Neutrophil (primary cell): ENCODE data around the gene TIMD4.
"Not testable (repeated sequence)": the region's sequence is repeated elsewhere in the genome, so short reads cannot be mapped to it uniquely, and the experiment has no call there.

ENCODE experiments used
- H3K27ac ChIP-seq: fragments of 200-600 bp; sonication (generic); 2 replicates; pipeline ENCODE4 v1.5.1; 2016; ENCODE audit warnings: mild to moderate bottlenecking, moderate library complexity
- H3K27me3 ChIP-seq: fragments of 200-600 bp; sonication (generic); 2 replicates; pipeline ENCODE4 v1.6.0; 2016; ENCODE audit warnings: mild to moderate bottlenecking
- H3K36me3 ChIP-seq: fragments of 200-600 bp; sonication (generic); 2 replicates; pipeline ENCODE4 v1.5.1; 2017
- H3K4me1 ChIP-seq, 2 experiments: fragments of 200-600 bp in 1 of 2; sonication (generic) in 1 of 2; 1 replicate in 1 of 2; 2 replicates in 1 of 2; pipeline versions ENCODE4 v1.5.1 to v1.6.1; 2013 to 2016; ENCODE audit warnings: low read depth in 1 of 2, low read length in 1 of 2, mild to moderate bottlenecking in 1 of 2, moderate library complexity in 1 of 2; ENCODE audit not compliant: control insufficient read depth in 1 of 2, insufficient read depth in 1 of 2
- H3K4me3 ChIP-seq, 2 experiments: fragments of 200-600 bp in 1 of 2; sonication (generic) in 1 of 2; 1 replicate in 1 of 2; 2 replicates in 1 of 2; pipeline ENCODE4 v1.5.1; 2013 to 2016; ENCODE audit warnings: low read depth in 1 of 2, low read length in 1 of 2, mild to moderate bottlenecking in 1 of 2, moderate library complexity in 1 of 2
- H3K9me3 ChIP-seq: fragments of 200-600 bp; sonication (generic); 2 replicates; pipeline ENCODE4 v1.5.1; 2016
- TF ChIP-seq, protein P1 (sequence below): fragments of 200-600 bp; sonication (generic); IDR thresholded peaks from 2 replicates; pipeline ENCODE4 v1.5.1; 2016; ENCODE audit warnings: antibody characterized with exemption

Gene TIMD4

DNA sequence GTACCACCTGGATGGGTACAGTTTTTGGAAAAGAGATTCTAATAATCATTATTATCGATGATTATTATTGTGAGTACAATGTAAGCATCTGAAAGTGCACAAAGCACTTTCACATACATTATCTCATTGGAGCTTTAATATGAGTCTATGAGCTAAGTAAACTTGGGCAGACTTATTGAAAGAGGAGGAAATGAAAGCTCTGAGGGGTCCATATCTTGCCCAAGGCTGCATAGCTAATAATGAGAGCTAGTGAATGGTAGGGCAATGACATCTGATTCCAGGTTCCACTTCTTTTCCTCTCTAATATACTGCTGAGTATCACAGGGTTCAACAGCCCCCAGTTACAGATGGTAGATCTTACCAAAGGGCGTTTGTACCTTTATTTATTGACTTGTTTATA, 26.1 kb downstream of the TIMD4 start:
- Histone ChIP-seq H3K36me3 (no peaks in the 10 kb centered on the region), H3K27me3 (no peaks in the 10 kb centered on the region), H3K4me1 (no peaks in the 10 kb centered on the region), H3K27ac (no peak overlapping the region), H3K4me3 (no peak overlapping the region), H3K9me3 (no peaks in the 10 kb centered on the region)
- TF ChIP-seq, protein P1, sequence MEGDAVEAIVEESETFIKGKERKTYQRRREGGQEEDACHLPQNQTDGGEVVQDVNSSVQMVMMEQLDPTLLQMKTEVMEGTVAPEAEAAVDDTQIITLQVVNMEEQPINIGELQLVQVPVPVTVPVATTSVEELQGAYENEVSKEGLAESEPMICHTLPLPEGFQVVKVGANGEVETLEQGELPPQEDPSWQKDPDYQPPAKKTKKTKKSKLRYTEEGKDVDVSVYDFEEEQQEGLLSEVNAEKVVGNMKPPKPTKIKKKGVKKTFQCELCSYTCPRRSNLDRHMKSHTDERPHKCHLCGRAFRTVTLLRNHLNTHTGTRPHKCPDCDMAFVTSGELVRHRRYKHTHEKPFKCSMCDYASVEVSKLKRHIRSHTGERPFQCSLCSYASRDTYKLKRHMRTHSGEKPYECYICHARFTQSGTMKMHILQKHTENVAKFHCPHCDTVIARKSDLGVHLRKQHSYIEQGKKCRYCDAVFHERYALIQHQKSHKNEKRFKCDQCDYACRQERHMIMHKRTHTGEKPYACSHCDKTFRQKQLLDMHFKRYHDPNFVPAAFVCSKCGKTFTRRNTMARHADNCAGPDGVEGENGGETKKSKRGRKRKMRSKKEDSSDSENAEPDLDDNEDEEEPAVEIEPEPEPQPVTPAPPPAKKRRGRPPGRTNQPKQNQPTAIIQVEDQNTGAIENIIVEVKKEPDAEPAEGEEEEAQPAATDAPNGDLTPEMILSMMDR: no peak

DNA sequence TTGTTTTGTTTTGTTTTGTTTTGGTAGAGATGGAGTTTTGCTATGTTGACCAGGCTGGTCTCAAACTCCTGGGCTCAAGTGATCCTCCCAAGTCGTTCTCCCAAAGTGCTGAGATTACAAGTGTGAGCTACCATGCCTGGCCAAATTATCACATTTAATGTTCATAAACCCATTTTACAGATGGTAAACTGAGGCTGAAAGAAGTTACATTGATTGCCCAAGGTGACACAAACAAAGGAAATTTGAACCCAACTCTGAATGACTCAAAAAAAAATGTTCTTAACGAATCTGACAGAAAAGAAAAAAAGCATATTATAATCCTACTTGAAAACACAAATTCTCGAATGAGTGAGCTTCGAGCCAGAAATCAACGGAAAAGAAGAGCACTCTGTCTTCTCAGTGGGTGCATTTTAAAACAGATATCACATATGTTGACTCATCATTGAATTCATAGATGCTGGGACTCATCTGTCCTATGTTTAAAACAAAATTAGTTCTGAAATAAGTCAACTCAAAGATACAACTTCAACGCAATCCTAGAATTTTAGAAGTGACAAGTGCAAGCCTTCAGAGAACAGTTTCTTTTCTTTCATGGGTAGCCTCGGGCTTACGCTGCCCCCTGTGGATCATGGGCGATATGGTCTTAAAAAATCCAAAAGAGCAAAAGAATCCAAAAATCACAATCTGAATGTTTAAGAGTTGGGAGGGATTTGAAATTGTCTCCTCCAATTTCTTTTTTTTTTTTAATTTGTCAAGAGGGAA, 28.4 kb downstream of the TIMD4 start:
- Histone ChIP-seq H3K27ac (no peak overlapping the region), H3K4me3 (no peak overlapping the region), H3K36me3 (no peaks in the 10 kb centered on the region), H3K4me1 (no peaks in the 10 kb centered on the region), H3K9me3 (no peaks in the 10 kb centered on the region), H3K27me3 (no peaks in the 10 kb centered on the region)
- TF ChIP-seq, protein P1: no peak

DNA sequence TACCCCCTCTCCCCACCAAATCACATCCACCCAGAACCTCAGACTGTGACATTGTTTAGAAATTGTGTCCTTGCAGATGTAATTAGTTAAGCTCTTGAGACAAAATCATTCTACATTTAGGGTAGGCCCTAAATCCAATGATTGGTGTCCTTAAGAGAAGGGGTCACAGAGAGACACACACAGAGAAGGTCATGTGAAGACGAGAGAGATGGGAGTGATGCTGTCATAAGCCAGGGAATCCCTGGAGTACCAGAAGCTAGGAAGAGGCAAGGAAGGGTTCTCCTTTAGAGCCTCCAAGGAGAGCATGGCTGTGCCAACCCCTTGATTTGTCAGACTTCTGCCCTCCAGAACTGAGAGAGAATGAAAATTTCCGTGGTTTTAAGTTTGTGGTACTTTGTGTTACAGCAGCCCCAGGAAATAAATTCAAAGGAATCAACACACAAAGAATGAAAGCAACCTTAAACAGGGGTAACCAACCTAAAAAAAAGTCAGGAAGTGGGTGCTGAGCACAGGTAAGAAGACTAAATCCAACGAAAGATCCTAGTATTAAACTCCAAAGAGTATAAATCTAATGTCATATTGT, 33.6 kb downstream of the TIMD4 start:
- H3K4me1 ChIP-seq: no peaks in the 10 kb centered on the region
- no peaks in the 10 kb centered on the region for H3K36me3 ChIP-seq
- no peak overlapping the region for H3K27ac ChIP-seq
- H3K4me3 ChIP-seq: no peak overlapping the region
- TF ChIP-seq, protein P1: no peak
- H3K27me3 ChIP-seq: no peaks in the 10 kb centered on the region
- H3K9me3 ChIP-seq: no peaks in the 10 kb centered on the region

DNA sequence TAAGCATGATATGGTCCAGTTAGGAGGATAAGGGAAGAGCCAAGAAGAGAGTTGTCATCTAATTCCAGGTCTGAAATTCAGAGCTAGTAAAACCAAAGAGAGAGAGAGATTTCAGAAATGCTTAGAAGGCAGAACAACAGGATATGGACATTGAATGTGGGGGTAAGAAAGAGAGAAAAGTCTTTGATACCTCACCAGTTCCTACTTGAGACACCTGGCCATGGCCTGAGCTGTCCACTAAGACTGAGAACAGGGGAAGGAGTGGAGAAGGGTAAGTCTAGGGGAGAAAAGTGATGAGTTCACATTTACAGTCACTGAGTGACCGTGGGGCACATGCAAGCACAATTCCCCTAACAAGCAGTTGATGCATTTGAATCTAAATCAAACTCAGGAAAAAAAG, 35.5 kb downstream of the TIMD4 start:
- no peak overlapping the region for H3K27ac ChIP-seq
- no peaks in the 10 kb centered on the region for H3K9me3 ChIP-seq
- TF ChIP-seq, protein P1: no peak
- H3K27me3 ChIP-seq: no peaks in the 10 kb centered on the region
- H3K4me3 ChIP-seq: no peak overlapping the region
- no peaks in the 10 kb centered on the region for H3K4me1 ChIP-seq
- no peaks in the 10 kb centered on the region for H3K36me3 ChIP-seq

DNA sequence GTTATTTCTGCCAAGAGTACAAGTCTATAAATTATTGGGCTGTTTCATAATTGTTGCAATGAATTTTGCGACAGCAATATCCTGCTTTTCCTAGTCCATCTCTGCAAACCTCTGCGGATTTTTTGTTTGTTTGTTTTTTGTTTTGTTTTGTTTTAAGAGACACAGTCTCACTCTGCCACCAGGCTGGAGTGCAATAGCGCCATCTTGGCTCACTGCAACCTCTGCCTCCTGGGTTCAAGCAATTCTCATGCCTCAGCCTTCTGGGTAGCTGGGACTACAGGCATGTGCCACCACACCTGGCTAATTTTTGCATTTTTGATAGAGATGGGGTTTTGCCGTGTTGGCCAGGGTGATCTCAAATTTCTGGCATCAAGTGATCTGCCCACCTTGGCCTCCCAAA, 37.3 kb downstream of the TIMD4 start:
- not testable (repeated sequence) for H3K27ac ChIP-seq, H3K36me3 ChIP-seq, H3K9me3 ChIP-seq, H3K4me3 ChIP-seq, H3K4me1 ChIP-seq, H3K27me3 ChIP-seq

DNA sequence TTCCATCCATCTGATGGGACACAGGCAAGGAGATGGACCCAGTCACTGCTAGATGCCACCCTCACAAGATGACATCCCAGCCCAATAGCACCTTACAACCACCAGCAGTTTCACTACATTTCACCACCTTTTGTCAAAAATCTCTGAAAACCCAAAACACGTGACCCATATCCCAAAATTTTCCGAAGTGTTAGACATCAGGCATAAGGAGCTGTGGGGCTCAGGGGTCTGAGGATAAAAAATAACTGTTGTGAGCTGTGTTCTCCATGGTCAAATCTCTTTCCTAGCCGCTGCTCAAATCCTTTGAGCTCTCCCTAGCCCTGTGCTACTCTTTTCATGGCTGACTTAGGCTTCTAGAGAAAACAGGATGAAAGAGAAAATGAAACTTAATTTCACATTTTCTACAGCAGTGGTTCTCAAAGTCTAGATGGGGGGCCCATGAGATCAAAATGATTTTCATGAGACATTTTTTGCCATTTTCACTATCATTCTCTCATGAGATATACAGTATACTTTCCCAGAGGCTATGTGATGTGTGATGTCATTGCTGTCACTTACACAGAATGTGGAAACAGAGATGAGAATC, 40.7 kb downstream of the TIMD4 start:
- TF ChIP-seq, protein P1: no peak
- Histone ChIP-seq H3K27ac (no peak overlapping the region), H3K4me3 (no peak overlapping the region), H3K27me3 (no peaks in the 10 kb centered on the region), H3K36me3 (no peaks in the 10 kb centered on the region), H3K4me1 (no peaks in the 10 kb centered on the region), H3K9me3 (no peaks in the 10 kb centered on the region)
